ENCODE data around the gene CNTNAP2. TPM values are rescaled to one million over a fixed set of nuclear protein-coding genes. Genes with fewer than 3 reads are reported as not detected.

Gene CNTNAP2
- total RNA-seq, 1 experiment from 2014 or later: 0.07 TPM

DNA sequence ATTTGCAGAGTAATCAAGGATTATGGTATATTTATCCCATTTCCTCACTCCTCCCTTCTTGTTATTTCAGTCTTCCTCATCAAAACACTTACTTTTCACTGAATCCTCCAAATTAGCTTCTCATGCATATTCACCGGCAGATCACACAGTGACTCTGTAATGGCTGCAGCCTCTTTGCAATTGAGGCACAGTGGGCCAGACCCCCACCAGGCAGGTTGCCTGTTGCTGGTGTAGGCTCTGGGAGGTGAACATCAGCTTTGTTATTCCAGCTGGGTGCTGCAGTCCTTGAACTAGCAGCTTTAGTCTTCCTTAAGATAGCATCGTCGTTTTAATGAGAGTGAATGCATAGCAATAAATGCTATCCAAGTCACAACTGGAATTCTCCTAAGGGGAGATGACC, 449.3 kb downstream of the CNTNAP2 start:
- DNase-seq (ENCODE audit: low spot score): no peak

- no peak for DNase-seq (ENCODE audit: low spot score)
Measured at GRCh38 chr7:146575903-146576302, 459.3 kb downstream of the CNTNAP2 start.

DNA sequence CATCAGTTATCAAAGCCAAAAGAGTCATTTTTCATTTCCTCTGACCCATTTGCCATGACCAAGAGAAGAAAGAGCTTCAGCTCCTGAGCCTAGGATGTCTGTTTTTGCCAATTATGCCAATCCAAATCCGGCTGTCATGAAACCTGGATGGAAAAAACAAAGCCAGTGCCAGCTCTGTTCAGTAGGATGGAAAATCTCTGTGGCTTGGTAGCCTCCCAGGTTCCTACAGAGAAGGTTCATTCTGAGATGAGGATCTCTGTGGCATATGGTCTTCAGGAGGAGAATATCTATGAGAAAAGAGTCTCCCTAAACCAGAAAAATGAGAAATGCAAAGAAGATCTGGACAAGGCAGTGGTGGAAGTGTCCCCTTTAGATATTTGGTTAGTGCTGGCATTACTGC, 475.4 kb downstream of the CNTNAP2 start:
- no peak for DNase-seq (ENCODE audit: low spot score)

GRCh38 chr7:146606628-146607027, 490.0 kb downstream of the CNTNAP2 start:
- no peak for DNase-seq (ENCODE audit: low spot score)

DNA sequence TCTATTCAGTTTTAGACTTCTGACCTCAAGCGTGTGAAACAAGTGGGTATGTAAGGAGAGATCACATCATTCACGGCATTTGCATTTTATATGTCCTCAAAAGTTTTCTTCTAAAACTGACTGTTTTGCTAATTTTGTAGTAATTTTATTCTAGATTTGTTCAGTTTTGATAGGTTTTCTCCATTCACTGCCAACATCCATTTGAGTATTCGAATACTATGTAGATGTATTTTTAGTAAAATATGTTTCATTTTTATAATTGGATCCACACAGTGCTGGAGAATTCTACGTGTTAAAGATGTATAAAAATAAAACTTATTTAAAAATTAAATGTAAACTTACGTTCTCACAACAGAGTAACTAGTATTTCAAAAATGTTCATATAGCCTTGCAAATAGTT, 503.0 kb downstream of the CNTNAP2 start:
- DNase-seq (ENCODE audit: low spot score): no peak

DNA sequence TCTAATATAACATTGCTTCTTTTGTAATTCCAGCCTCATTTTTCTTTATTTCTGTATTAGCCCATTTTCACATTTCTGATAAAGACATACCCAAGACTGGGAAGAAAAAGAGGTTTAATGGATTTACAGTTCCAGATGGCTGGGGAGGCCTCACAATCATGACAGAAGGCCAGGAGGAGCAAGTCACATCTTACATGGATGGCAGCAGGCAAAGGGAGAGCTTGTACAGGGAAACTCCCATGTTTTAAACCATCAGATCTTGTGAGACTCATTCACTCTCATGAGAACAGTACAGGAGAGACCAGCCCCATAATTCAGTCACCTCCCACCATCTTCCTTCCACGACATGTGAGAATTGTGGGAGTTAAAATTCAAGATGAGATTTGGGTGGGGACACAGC, 510.3 kb downstream of the CNTNAP2 start:
- DNase-seq (ENCODE audit: low spot score): no peak

DNA sequence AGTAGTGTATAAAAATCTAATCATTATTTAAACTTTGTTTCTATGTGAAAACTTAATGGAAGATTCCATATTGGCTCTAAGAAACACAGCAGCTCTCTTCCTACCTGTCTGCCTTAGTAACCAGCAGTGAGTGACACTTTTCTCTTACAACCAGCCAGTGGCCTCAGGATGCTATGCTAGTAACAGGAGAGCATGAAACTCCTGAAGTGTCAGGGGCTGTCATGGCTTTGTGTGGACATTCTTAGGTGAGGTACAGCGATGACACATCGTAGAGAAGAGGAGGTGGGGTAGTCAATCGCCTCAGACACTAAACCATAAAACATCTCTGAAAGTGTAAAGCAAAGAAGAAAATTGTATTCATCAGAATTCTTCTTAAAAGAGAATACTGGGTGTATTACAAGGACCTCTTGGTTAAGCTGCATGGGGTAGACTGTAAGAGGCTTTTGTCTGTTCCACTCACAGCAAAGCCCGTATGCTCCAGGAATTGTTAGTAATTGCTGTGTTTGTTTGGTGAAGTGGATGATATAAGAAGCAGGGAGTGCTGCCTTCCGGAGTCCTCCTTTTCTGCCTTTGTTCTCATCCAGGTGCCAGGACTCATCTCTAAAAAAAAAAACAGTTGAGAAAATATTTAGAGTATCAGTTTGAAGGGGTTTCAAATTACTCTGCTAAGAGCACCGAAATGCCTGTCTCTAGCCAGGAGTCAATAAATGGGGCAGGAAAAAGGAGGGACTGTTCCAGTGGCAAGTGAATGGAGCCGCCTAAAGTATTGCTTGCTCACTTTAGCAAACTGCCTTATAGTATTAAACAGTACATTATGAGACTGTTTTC, 518.8 kb downstream of the CNTNAP2 start:
- DNase-seq (ENCODE audit: low spot score): no peak

DNA sequence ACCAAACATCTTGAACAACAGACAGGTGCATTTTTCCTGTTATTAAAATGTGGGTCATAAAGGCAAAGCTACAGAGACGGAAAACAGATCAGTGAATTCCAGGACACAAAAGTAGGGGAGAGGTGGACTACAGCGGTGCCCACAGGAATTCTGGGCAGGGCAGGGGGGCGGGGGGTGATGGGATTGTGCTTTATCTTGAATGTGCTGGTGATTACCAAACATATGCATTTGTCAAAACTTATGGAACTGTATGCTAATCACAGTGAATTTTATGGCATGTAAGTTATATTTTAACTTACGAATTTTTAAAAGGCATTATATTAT, 519.4 kb downstream of the CNTNAP2 start:
- no peak for DNase-seq (ENCODE audit: low spot score)

DNA sequence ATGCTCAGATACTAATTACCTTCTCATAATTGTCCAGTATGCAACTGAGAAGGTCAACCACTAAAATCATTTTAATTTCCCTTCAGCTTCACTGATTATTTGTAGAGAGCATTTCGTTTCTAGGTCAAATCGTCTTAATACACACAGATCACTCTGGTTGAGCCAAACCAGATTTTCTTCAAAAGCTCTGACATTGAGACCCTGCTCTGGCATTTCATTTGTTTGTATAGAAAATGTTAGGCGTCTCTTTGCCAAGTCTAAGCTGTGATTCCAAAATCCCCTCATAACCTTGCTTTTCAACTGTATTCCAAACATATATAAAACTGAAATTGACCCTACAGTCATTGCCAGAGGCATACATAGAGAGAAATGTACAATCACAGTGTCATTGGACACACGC, 520.0 kb downstream of the CNTNAP2 start:
- no peak for DNase-seq (ENCODE audit: low spot score)

GRCh38 chr7:146639291-146639690, 522.7 kb downstream of the CNTNAP2 start:
- DNase-seq (ENCODE audit: low spot score): no peak

- DNase-seq (ENCODE audit: low spot score): no peak
Measured at GRCh38 chr7:146641491-146641890, 524.9 kb downstream of the CNTNAP2 start.

GRCh38 chr7:146645383-146645976, 528.9 kb downstream of the CNTNAP2 start:
- no peak for DNase-seq (ENCODE audit: low spot score)

GRCh38 chr7:146647445-146647844, 530.8 kb downstream of the CNTNAP2 start:
- DNase-seq (ENCODE audit: low spot score): no peak

GRCh38 chr7:146652176-146652575, 535.6 kb downstream of the CNTNAP2 start:
- DNase-seq (ENCODE audit: low spot score): no peak

GRCh38 chr7:146654048-146654447, 537.4 kb downstream of the CNTNAP2 start:
- DNase-seq (ENCODE audit: low spot score): peak; percentile 74

GRCh38 chr7:146655928-146656797, 539.6 kb downstream of the CNTNAP2 start:
- DNase-seq (ENCODE audit: low spot score): peak; percentile 13

GRCh38 chr7:146656988-146657387, 540.4 kb downstream of the CNTNAP2 start:
- no peak for DNase-seq (ENCODE audit: low spot score)

- DNase-seq (ENCODE audit: low spot score): no peak
Measured at GRCh38 chr7:146658604-146659003, 542.0 kb downstream of the CNTNAP2 start.

- DNase-seq (ENCODE audit: low spot score): no peak
Measured at GRCh38 chr7:146659732-146660131, 543.1 kb downstream of the CNTNAP2 start.

DNA sequence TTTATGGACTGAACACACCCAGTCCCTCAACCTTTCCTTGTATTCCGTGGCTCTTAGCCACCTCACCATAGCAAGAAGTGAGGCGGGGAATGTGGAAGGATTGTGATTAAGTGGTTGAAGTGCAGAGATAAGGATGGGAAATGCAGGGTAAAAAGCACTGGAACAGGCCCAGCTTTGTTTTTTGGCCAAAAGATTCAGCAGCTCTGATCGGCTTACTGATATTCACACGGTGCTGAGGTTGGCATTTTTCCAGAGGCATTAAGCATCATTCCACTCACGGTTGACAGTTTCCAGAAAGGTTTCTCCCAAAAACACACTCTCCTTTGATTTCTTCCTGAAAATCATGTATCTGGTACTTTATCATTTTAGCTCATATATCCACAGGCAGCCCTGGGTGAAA, 544.2 kb downstream of the CNTNAP2 start:
- no peak for DNase-seq (ENCODE audit: low spot score)

DNA sequence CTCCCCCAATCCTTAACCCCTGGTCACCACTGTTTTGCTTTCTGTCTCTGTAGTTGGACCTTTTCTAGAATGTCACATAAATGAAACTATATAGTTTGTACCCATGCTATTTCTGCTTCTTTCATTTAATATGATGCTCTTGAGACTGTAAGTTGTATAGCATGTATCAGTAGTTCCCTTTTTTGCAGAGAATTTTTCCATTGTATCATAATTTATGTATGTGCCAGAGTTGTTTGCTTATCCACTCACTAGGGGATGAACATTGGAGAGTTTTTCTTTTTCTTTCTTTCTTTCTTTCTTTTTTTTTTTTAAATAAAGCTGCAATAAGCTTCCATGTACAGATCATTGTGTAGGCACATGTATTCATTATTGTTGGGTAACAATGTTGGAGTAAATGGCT, 544.8 kb downstream of the CNTNAP2 start:
- no peak for DNase-seq (ENCODE audit: low spot score)

- no peak for DNase-seq (ENCODE audit: low spot score)
Measured at GRCh38 chr7:146661929-146662328, 545.3 kb downstream of the CNTNAP2 start.

- DNase-seq (ENCODE audit: low spot score): no peak
Measured at GRCh38 chr7:146665023-146665422, 548.4 kb downstream of the CNTNAP2 start.

All from A172 (cell line).